GM21723 (cell line): Measurements from ENCODE around the gene OTOG.

ENCODE experiments used
- ATAC-seq: cut with Tn5 transposase; IDR thresholded peaks from one replicate; pipeline ENCODE4 v1.9.1; 2021; ENCODE audit warnings: mild to moderate bottlenecking, moderate library complexity; ENCODE audit not compliant: unreplicated experiment

Gene OTOG

GRCh38 chr11:17646451-17647145 is 99.5 kb downstream of the OTOG start:
- ATAC-seq: no peak

GRCh38 chr11:17648528-17648927 is 101.5 kb downstream of the OTOG start:
- ATAC-seq: no peak

GRCh38 chr11:17649261-17649660 is 102.2 kb downstream of the OTOG start:
- no peak for ATAC-seq

- ATAC-seq: no peak
Measured at GRCh38 chr11:17649696-17650095, 102.6 kb downstream of the OTOG start.

GRCh38 chr11:17650127-17650911 is 103.3 kb downstream of the OTOG start:
- no peak for ATAC-seq

GRCh38 chr11:17651061-17651460 is 104.0 kb downstream of the OTOG start:
- ATAC-seq: no peak

GRCh38 chr11:17651681-17652080 is 104.6 kb downstream of the OTOG start:
- ATAC-seq: no peak

GRCh38 chr11:17652556-17652955 is 105.5 kb downstream of the OTOG start:
- ATAC-seq: no peak

GRCh38 chr11:17653611-17654010 is 106.6 kb downstream of the OTOG start:
- ATAC-seq: no peak

- ATAC-seq: no peak
Measured at GRCh38 chr11:17655682-17656081, 108.6 kb downstream of the OTOG start.

GRCh38 chr11:17658211-17658610 is 111.2 kb downstream of the OTOG start:
- no peak for ATAC-seq

- ATAC-seq: no peak
Measured at GRCh38 chr11:17668166-17668565, 121.1 kb downstream of the OTOG start.

GRCh38 chr11:17672469-17672868 is 125.4 kb downstream of the OTOG start:
- no peak for ATAC-seq

GRCh38 chr11:17673951-17674350 is 126.9 kb downstream of the OTOG start:
- ATAC-seq: no peak

GRCh38 chr11:17682848-17683247 is 135.8 kb downstream of the OTOG start:
- ATAC-seq: no peak

- ATAC-seq: no peak
Measured at GRCh38 chr11:17683377-17684161, 136.5 kb downstream of the OTOG start.

GRCh38 chr11:17684550-17684949 is 137.5 kb downstream of the OTOG start:
- ATAC-seq: no peak

- ATAC-seq: no peak
Measured at GRCh38 chr11:17686231-17686980, 139.3 kb downstream of the OTOG start.

- ATAC-seq: no peak
Measured at GRCh38 chr11:17687946-17688670, 141.0 kb downstream of the OTOG start.

GRCh38 chr11:17691550-17691949 is 144.5 kb downstream of the OTOG start:
- no peak for ATAC-seq
